ENCODE data around the gene MAST4.

The MAST4 gene

GRCh38 chr5:67216564-67216963 is 620.4 kb downstream of the MAST4 start:
- Histone ChIP-seq H3K36me3 (no peaks in the 10 kb centered on the region), H3K4me1 (peaks cover 20% of the 10 kb centered on the region), H3K9me3 (no peaks in the 10 kb centered on the region), H3K27me3 (no peaks in the 10 kb centered on the region), H3K4me3 (ENCODE audit: low read depth, low read length) (no peak overlapping the region; the same call in 1 of the 2 replicates)
- DNase-seq = no peak
- no peak for TF ChIP-seq CTCF (IDR thresholded peaks at IDR 0.05; ENCODE audit: low read depth, low read length)

Data from BE2C (cell line).